GM23248 (cell line): Measurements from ENCODE around the gene ASPSCR1.

Source experiments
- EZH2 ChIP-seq: fragments of 200-600 bp; sonication (generic); IDR thresholded peaks from 2 replicates; pipeline ENCODE4 v1.6.1; 2018; ENCODE audit warnings: antibody characterized with exemption, mild to moderate bottlenecking; ENCODE audit not compliant: insufficient read depth, poor library complexity, severe bottlenecking
- EZH2phosphoT487 ChIP-seq: fragments of 200-600 bp; sonication (generic); IDR thresholded peaks from 2 replicates; pipeline ENCODE4 v1.6.1; 2018; ENCODE audit warnings: antibody characterized with exemption, moderate library complexity, mild to moderate bottlenecking, low read depth; ENCODE audit not compliant: insufficient read depth

- TF ChIP-seq EZH2phosphoT487 (no peak), EZH2 (no peak)
Observed at GRCh38 chr17:81987161-81987770, 9.8 kb downstream of the ASPSCR1 start.
